Left ventricle myocardium inferior (tissue), 1 donor: ENCODE data around the gene RIMS1. TPM values are rescaled to one million over a fixed set of nuclear protein-coding genes. Genes with fewer than 3 reads are reported as not detected.

Source experiments
- DNase-seq: peaks from one replicate; pipeline ENCODE4 v3.0.0-alpha.2; 2020
- H3K27ac ChIP-seq: fragments of 200-600 bp; replicated peaks from 2 replicates; pipeline ENCODE4 v1.8.0; 2021
- H3K27me3 ChIP-seq: fragments of 200-600 bp; 2 replicates; pipeline ENCODE4 v1.8.0; 2021; ENCODE audit warnings: low read depth
- H3K36me3 ChIP-seq: fragments of 200-600 bp; 2 replicates; pipeline ENCODE4 v1.8.0; 2021
- H3K4me1 ChIP-seq: fragments of 200-600 bp; 2 replicates; pipeline ENCODE4 v1.8.0; 2021
- H3K4me3 ChIP-seq: fragments of 200-600 bp; 2 replicates; pipeline ENCODE4 v1.8.0; 2021; ENCODE audit warnings: mild to moderate bottlenecking, moderate library complexity
- H3K9me3 ChIP-seq: fragments of 200-600 bp; replicated peaks from 2 replicates; pipeline ENCODE4 v1.8.0; 2021
- intact Hi-C: fragments of 100-400 bp; cut with micrococcal nuclease; formaldehyde crosslinking; loops from one replicate; pipeline ENCODE4 v1.11.0; 2022
- total RNA-seq: library from RNA; stranded (reverse); fragmentation: NEBNext Ultra II Directional; extraction: Animal tissue kit (Norgen Biotek cat#: 25700); gene quantifications from one replicate; pipeline ENCODE4 v1.2.1, GENCODE V29; 2021
- TF ChIP-seq, protein P1 (sequence below): fragments of 200-600 bp; IDR thresholded peaks from 2 replicates; pipeline ENCODE4 v1.8.0; 2021; ENCODE audit warnings: antibody characterized with exemption, mild to moderate bottlenecking, borderline replicate concordance
- donor health status: DM: no; HTN: yes; CAD: no; lungs with severe emphysema.

The RIMS1 gene
- total RNA-seq, 1 donor from 2014 or later = 0.93 TPM

DNA sequence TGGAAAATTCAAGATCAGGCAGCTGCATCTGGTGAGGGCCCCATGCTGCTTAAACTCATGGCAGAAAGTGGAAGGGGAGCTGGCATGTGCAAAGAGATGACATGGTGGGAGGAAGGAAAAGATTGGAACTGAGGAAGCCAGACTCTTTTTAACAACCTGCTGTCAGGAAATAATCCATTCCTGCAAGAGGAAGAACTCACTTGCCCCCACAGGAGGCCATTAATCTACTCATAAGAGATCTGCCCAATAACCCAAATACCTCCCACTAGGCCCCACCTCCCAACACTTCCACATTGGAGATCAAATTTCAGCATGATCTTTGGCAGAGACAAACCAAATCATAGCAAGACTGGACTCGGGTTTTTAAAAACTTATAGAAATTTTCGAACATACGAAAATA, 535.0 kb downstream of the RIMS1 start:
- TF ChIP-seq, protein P1, sequence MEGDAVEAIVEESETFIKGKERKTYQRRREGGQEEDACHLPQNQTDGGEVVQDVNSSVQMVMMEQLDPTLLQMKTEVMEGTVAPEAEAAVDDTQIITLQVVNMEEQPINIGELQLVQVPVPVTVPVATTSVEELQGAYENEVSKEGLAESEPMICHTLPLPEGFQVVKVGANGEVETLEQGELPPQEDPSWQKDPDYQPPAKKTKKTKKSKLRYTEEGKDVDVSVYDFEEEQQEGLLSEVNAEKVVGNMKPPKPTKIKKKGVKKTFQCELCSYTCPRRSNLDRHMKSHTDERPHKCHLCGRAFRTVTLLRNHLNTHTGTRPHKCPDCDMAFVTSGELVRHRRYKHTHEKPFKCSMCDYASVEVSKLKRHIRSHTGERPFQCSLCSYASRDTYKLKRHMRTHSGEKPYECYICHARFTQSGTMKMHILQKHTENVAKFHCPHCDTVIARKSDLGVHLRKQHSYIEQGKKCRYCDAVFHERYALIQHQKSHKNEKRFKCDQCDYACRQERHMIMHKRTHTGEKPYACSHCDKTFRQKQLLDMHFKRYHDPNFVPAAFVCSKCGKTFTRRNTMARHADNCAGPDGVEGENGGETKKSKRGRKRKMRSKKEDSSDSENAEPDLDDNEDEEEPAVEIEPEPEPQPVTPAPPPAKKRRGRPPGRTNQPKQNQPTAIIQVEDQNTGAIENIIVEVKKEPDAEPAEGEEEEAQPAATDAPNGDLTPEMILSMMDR = no peak
- intact Hi-C loops = no loop called here
- no peak overlapping the region for H3K4me3 ChIP-seq
- DNase-seq = no peak
- H3K27ac ChIP-seq = no peak overlapping the region
- H3K9me3 ChIP-seq = no peaks in the 10 kb centered on the region
- H3K27me3 ChIP-seq = peaks cover 20% of the 10 kb centered on the region
- H3K36me3 ChIP-seq = no peaks in the 10 kb centered on the region
- no peaks in the 10 kb centered on the region for H3K4me1 ChIP-seq

GRCh38 chr6:72422171-72422570, 535.8 kb downstream of the RIMS1 start:
- H3K27ac ChIP-seq = no peak overlapping the region
- intact Hi-C loops = no loop called here
- H3K36me3 ChIP-seq = no peaks in the 10 kb centered on the region
- H3K27me3 ChIP-seq = peaks cover 20% of the 10 kb centered on the region
- H3K9me3 ChIP-seq = no peaks in the 10 kb centered on the region
- TF ChIP-seq, protein P1 = no peak
- DNase-seq = no peak
- no peaks in the 10 kb centered on the region for H3K4me1 ChIP-seq
- no peak overlapping the region for H3K4me3 ChIP-seq

- Histone ChIP-seq H3K27me3 (peaks cover 9% of the 10 kb centered on the region), H3K36me3 (no peaks in the 10 kb centered on the region), H3K27ac (no peak overlapping the region), H3K4me3 (no peak overlapping the region), H3K9me3 (no peaks in the 10 kb centered on the region), H3K4me1 (no peaks in the 10 kb centered on the region)
- DNase-seq = no peak
- intact Hi-C loops = no loop called here
- TF ChIP-seq, protein P1 = no peak
These were observed 538.1 kb downstream of the RIMS1 start for GRCh38 chr6:72424476-72424875.

GRCh38 chr6:72425003-72425681, 538.8 kb downstream of the RIMS1 start:
- Histone ChIP-seq H3K27me3 (peaks cover 4% of the 10 kb centered on the region), H3K4me3 (no peak overlapping the region), H3K36me3 (no peaks in the 10 kb centered on the region), H3K27ac (no peak overlapping the region), H3K4me1 (no peaks in the 10 kb centered on the region), H3K9me3 (no peaks in the 10 kb centered on the region)
- no peak for DNase-seq
- TF ChIP-seq, protein P1 = no peak
- intact Hi-C loops = no loop called here

- Histone ChIP-seq H3K4me1 (no peaks in the 10 kb centered on the region), H3K27ac (no peak overlapping the region), H3K9me3 (no peaks in the 10 kb centered on the region), H3K36me3 (no peaks in the 10 kb centered on the region), H3K4me3 (no peak overlapping the region), H3K27me3 (peaks cover 5% of the 10 kb centered on the region)
- TF ChIP-seq, protein P1 = no peak
- DNase-seq = no peak
- intact Hi-C loops = no loop called here
These were observed 554.3 kb downstream of the RIMS1 start for GRCh38 chr6:72440611-72441010.

DNA sequence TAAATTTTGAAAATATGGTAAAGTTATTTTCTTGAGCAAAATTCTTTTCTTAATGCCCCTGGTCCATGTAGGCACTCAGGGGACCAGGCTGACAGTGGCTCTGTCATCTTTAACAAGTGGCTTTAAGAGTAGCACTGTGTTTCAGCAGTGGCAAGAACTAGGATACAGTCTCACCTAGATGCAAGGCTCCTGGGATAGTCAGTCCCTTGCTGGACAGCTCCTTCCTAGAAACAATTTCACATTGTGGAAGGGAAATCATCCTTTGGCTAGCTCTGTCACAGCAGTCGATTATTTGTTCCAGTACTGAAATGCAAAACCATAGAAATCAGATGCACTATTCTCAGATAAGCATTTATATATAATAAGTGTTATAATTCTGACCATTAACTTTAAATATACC, 560.1 kb downstream of the RIMS1 start:
- no peaks in the 10 kb centered on the region for H3K36me3 ChIP-seq
- H3K27me3 ChIP-seq = peaks cover 5% of the 10 kb centered on the region
- no peak overlapping the region for H3K4me3 ChIP-seq
- no peak for DNase-seq
- H3K27ac ChIP-seq = no peak overlapping the region
- no peaks in the 10 kb centered on the region for H3K4me1 ChIP-seq
- no peaks in the 10 kb centered on the region for H3K9me3 ChIP-seq
- intact Hi-C loops = no loop called here
- TF ChIP-seq, protein P1 = no peak
